Measurements from ENCODE around the gene CYREN.

The CYREN gene

GRCh38 chr7:135167365-135167917 lies 3.1 kb downstream of the CYREN start:
- TF ChIP-seq RAD21 (IDR thresholded peaks at IDR 0.05; ENCODE audit: low read depth) = no peak
- TF ChIP-seq MAX (IDR thresholded peaks at IDR 0.05) = no peak
- TF ChIP-seq YY1 (IDR thresholded peaks at IDR 0.05; ENCODE audit: low read depth) = no peak
- TF ChIP-seq TCF12 (IDR thresholded peaks at IDR 0.05; ENCODE audit: low read depth) = no peak

- no peak for TF ChIP-seq EGR1 (IDR thresholded peaks at IDR 0.05)
Measured at GRCh38 chr7:135166338-135166990, 4.0 kb downstream of the CYREN start.

GRCh38 chr7:135165862-135166261 lies 4.6 kb downstream of the CYREN start:
- no peak for TF ChIP-seq RAD21 (IDR thresholded peaks at IDR 0.05; ENCODE audit: low read depth)
- TF ChIP-seq FOXM1 (IDR thresholded peaks at IDR 0.05; ENCODE audit: borderline replicate concordance, low read depth) = no peak
- no peak for TF ChIP-seq MAX (IDR thresholded peaks at IDR 0.05)
- no peak for TF ChIP-seq TEAD4 (IDR thresholded peaks at IDR 0.05)
- no peak for TF ChIP-seq EGR1 (IDR thresholded peaks at IDR 0.05)
- no peak for TF ChIP-seq ZBTB7A (IDR thresholded peaks at IDR 0.05; ENCODE audit: low read depth)
- TF ChIP-seq CEBPB (IDR thresholded peaks at IDR 0.05) = no peak
- TF ChIP-seq YY1 (IDR thresholded peaks at IDR 0.05; ENCODE audit: low read depth) = no peak
- TF ChIP-seq USF1 (IDR thresholded peaks at IDR 0.05) = no peak
- TF ChIP-seq CREB1 (IDR thresholded peaks at IDR 0.05; ENCODE audit: low read depth) = no peak
- no peak for TF ChIP-seq REST (IDR thresholded peaks at IDR 0.05; ENCODE audit: low read depth)
- no peak for TF ChIP-seq TCF12 (IDR thresholded peaks at IDR 0.05; ENCODE audit: low read depth)
- TF ChIP-seq TAF1 (IDR thresholded peaks at IDR 0.05; ENCODE audit: low read depth) = no peak
- TF ChIP-seq NFIC (IDR thresholded peaks at IDR 0.05) = no peak
- TF ChIP-seq EP300 (IDR thresholded peaks at IDR 0.05; ENCODE audit: borderline replicate concordance) = no peak

- TF ChIP-seq TEAD4 (IDR thresholded peaks at IDR 0.05) (no peak), ZBTB7A (IDR thresholded peaks at IDR 0.05; ENCODE audit: low read depth) (no peak), YY1 (IDR thresholded peaks at IDR 0.05; ENCODE audit: low read depth) (no peak)
Measured at GRCh38 chr7:135164357-135165061, 6.0 kb downstream of the CYREN start.

GRCh38 chr7:135162382-135163001 lies 8.0 kb downstream of the CYREN start:
- TF ChIP-seq CEBPB (IDR thresholded peaks at IDR 0.05) (no peak), USF1 (IDR thresholded peaks at IDR 0.05) (no peak), RAD21 (IDR thresholded peaks at IDR 0.05; ENCODE audit: low read depth) (no peak), CREB1 (IDR thresholded peaks at IDR 0.05; ENCODE audit: low read depth) (no peak), NFIC (IDR thresholded peaks at IDR 0.05) (no peak), EP300 (IDR thresholded peaks at IDR 0.05; ENCODE audit: borderline replicate concordance) (no peak), ZBTB7A (IDR thresholded peaks at IDR 0.05; ENCODE audit: low read depth) (no peak), TCF12 (IDR thresholded peaks at IDR 0.05; ENCODE audit: low read depth) (no peak), TAF1 (IDR thresholded peaks at IDR 0.05; ENCODE audit: low read depth) (no peak), TEAD4 (IDR thresholded peaks at IDR 0.05) (no peak)

- TF ChIP-seq RAD21 (IDR thresholded peaks at IDR 0.05; ENCODE audit: low read depth) (no peak), ZBTB7A (IDR thresholded peaks at IDR 0.05; ENCODE audit: low read depth) (no peak), NFIC (IDR thresholded peaks at IDR 0.05) (no peak), EGR1 (IDR thresholded peaks at IDR 0.05) (no peak), TCF12 (IDR thresholded peaks at IDR 0.05; ENCODE audit: low read depth) (no peak), MAX (IDR thresholded peaks at IDR 0.05) (no peak), FOXM1 (IDR thresholded peaks at IDR 0.05; ENCODE audit: borderline replicate concordance, low read depth) (no peak), YY1 (IDR thresholded peaks at IDR 0.05; ENCODE audit: low read depth) (no peak), REST (IDR thresholded peaks at IDR 0.05; ENCODE audit: low read depth) (no peak), CEBPB (IDR thresholded peaks at IDR 0.05) (no peak), CREB1 (IDR thresholded peaks at IDR 0.05; ENCODE audit: low read depth) (no peak), TAF1 (IDR thresholded peaks at IDR 0.05; ENCODE audit: low read depth) (no peak), USF1 (IDR thresholded peaks at IDR 0.05) (no peak), TEAD4 (IDR thresholded peaks at IDR 0.05) (no peak), EP300 (IDR thresholded peaks at IDR 0.05; ENCODE audit: borderline replicate concordance) (no peak)
Measured at GRCh38 chr7:135161669-135162068, 8.8 kb downstream of the CYREN start.

All from Ishikawa (cell line).